ENCODE data around the gene DLX3.

Gene DLX3

GRCh38 chr17:49972486-49973270 is 22.3 kb downstream of the DLX3 start:
- DNase-seq (ENCODE audit: low read depth): no peak

GRCh38 chr17:49971848-49972485 is 23.1 kb downstream of the DLX3 start:
- no peak for DNase-seq (ENCODE audit: low read depth)

- DNase-seq (ENCODE audit: low read depth): no peak
Observed at GRCh38 chr17:49971199-49971847, 23.7 kb downstream of the DLX3 start.

GRCh38 chr17:49970498-49970897 is 24.5 kb downstream of the DLX3 start:
- no peak for DNase-seq (ENCODE audit: low read depth)

- no peak for DNase-seq (ENCODE audit: low read depth)
Observed at GRCh38 chr17:49969795-49970389, 25.1 kb downstream of the DLX3 start.

DNA sequence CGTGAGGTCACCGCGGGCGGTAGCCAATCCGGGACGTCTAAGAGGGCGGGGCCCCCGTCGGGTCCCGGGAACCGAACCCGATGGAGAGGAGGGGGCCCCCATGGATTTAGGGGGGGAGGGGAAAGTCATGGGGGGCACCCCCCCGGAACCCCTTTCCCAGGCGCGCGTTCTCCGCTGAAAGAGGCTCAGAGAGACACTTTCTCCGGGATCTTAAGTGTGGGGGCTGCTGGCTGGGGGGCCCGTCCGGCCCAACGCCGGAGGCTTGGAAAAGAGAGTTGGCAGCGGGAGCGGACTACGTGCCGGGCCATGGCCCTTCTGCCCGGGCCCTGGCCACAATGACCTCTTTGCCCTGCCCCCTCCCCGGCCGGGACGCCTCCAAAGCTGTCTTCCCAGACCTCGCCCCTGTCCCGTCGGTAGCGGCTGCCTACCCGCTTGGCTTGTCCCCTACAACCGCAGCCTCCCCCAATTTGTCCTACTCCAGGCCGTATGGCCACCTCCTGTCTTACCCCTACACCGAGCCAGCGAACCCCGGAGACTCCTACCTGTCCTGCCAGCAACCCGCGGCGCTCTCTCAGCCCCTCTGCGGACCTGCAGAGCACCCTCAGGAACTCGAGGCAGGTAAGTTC is 25.8 kb downstream of the DLX3 start, which contains the start of gene DLX4:
TSS of gene DLX4 (plus strand) at position 57 of the 626 bp plus-strand sequence. CDS start at position 336, 279 bp downstream.
- DNase-seq (ENCODE audit: low read depth): no peak

DNA sequence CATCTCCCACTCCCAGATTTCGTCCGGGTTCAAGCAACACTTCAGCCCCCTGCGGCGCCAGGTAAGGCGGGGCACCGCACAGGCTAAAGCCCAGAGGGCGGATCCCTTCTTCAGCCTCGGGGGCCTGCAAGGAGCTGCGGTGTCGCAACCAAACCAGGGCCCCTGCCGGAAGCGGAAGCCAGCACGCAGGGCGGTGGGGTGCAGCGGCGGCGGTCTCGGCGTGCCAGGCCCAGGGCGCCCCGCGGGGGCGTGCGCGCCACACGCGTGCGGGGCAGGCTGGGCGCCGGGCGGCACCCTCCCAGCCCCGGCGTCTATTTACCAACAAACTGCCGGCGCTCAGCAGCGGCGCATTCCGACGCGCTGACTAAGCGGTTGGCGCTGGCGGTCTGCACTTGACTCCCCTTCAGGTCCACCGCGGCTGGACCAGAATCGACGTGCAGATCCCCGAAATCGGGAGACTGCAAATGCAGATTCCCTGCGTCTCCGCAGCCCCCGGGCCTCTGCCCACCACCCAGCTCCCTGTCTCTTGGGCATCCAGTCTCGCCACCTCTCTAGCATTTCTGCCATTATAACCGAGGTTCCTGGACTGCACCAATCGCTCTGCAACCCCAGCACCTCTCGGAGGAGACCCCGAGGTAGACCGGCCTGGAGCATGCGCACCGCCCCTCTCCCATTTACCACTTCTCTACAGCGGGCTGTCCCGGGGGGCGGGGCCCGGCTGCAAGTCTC is 26.5 kb downstream of the DLX3 start:
- DNase-seq (ENCODE audit: low read depth): peak; percentile 51

DNA sequence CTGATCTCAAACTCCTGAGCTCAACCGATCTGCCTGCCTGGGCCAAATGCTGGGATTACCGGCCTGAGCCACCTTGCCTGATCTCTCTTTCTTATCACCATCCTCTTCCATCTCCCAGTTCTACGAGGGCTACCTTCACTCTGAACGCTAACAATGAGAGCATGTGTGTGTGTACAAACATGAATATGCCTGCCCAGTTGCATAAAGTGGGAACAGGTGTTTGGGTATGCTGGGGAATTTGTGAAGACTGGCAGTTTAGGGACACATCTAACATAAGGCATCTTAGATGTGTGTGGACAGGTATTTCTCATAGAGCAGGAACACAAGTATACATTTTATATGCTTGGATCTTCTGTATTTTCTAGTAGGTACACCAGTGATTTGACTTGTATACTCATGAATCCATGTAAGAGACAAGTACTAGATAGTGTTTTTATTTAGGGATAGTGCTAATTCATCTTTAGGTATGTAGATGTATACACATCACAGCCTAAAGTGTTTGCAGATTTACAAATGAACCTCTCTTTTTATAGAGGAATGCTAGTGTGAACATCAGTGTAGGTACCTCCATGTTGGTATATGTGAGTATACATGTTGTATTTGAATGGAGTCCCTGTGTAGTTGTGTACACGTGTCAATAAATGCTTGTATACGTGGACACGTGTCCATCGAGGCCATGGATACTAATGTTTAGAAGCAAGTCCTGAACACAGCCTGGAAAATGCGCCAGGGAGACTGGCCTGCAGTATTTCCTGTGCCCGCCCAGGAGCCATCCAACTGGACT is 27.2 kb downstream of the DLX3 start:
- DNase-seq (ENCODE audit: low read depth): no peak

DNA sequence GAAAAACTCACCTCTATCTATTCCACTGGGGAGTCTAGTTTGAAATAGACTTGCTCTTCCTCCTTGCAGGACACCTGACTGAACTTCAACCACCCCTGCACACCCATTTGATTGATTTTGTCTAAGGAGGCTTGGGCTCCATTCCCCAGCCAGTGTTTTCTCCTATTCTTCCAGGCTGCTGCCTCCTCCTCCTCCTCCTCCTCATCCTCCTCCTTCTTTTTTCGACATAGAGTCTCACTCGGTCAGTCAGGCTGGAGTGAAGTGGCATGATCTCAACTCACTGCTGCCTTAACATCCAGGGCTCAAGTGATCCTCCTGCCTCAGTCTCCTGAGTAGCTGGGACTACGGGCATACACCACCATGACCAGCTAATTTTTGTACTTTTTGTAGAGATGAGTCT is 27.8 kb downstream of the DLX3 start:
- DNase-seq (ENCODE audit: low read depth): no peak

- DNase-seq (ENCODE audit: low read depth): no peak
Observed at GRCh38 chr17:49966767-49967166, 28.3 kb downstream of the DLX3 start.

DNA sequence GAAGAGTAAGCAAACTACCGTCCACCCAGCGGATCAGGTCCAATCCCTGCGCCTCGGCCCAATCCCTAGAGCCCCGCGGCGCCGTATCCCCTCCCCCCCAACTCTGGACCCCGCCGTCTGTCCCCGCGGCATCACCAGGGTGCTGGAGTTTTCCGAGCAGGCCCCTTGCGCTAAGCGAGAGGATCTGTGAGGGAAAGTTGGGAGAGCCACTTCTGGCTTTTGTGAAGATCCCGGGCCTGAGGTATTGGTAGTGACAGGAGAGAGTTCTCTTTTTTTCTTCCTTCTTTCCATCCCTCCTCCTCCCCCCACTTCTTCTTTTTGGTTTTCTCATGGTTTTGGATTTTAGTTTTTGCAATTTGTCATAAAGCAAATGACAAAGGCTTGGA is 29.5 kb downstream of the DLX3 start:
- no peak for DNase-seq (ENCODE audit: low read depth)

GRCh38 chr17:49964769-49965523 is 30.1 kb downstream of the DLX3 start:
- no peak for DNase-seq (ENCODE audit: low read depth)

- no peak for DNase-seq (ENCODE audit: low read depth)
Observed at GRCh38 chr17:49964303-49964768, 30.7 kb downstream of the DLX3 start.

DNA sequence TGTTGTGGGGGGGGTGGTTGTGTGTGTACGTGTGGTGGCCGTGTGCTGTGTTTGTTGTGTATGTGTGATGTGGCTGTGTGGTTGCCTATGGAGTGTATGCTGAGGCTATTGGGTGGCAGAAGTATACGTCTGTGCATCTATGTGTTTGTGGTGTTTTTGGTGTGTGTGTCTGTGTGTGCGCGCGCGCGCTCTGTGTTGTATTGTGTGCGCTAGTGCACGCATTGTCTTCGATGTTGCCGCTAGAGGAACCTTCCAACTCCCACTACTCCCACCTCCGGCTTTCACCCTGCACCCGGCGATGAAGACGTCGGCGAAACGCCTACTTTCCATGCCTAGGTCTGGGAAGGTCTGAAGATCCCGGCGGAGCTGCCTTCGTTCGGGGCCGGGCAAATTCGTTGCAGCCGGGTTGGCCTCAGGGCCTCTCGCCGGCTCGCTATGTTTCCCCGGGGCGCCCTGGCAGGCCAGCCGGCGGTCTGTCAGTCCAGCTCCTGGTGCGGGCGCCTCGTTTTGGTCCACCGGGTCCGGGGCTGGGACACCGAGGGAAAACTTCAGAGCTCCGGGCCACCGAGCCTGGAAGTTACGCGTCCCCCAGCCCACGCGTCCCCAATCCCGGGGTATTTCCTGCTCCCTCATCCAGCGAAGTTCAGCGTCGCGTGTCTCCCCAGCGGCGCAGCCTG is 31.3 kb downstream of the DLX3 start:
- DNase-seq (ENCODE audit: low read depth): no peak

GRCh38 chr17:49963309-49963625 is 31.8 kb downstream of the DLX3 start:
- DNase-seq (ENCODE audit: low read depth): no peak

DNA sequence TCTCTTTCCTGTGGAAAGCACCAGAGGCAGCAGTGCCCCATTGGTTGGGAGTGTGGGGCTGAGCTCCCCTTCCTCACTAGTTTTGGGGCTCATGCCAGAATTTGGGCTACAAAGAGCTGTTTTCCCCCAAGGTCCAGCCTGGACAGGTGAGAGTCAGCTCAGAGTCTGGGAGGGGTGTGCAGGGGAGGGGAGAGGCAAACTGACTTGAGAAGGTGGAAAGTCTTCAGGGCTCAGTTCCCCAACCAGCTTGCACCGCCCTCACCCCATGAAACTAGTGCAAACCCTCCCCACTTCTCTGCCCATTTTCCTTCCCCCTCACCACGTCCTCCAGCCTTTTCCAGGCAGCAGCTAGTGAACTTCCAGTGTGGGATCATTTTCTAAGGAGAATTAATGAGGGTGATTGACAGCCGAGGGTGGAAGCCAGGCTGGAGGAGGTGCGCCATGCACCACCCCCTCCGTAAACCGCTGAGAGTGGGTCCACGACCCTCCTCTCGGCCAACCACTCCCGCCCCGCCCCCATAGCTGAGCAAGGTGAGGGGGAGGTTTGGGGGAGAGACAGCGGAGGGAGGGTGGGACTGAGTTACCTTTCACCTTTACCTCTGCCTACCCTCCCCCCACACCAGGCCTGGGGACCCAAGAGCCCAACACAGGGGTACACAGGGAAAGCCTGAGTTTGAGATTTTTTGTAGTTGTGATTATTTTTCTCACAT is 32.3 kb downstream of the DLX3 start:
- no peak for DNase-seq (ENCODE audit: low read depth)

DNA sequence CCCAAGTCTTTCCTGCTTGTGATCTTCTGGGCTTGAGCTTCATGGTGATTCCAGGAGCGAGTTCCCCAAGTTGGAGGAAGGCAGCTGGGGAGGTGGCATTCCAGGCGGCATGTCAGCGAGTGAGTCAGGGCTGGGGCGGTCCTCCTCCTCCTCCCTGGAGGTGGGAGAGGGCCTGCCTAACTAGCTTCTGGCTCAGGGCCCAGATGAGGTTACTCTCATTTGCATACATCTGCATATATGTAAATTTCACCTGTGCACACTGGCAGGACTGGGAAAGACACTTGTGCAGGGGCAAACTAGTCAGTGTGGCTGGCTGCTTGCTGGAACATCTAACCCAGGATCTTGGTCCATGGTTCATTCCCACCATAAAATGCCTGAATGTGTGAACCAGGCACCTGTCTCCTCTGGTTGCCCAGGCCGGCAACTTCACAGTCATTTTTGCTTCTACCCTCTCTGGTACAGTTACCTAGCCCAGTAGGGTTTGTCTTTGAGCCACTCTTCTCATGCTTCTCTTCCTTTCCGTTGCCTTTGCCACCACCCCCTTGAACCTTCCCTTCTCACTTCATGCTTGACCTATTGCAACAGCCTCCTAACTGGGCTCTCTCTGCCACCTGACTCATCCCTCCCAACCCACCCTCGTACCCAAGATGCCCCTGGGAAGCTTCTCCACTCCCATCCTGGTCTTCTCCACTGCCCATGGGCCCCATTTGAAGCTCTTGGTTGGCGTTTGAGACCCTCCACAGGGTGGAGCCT is 35.7 kb downstream of the DLX3 start:
- DNase-seq (ENCODE audit: low read depth): no peak

DNA sequence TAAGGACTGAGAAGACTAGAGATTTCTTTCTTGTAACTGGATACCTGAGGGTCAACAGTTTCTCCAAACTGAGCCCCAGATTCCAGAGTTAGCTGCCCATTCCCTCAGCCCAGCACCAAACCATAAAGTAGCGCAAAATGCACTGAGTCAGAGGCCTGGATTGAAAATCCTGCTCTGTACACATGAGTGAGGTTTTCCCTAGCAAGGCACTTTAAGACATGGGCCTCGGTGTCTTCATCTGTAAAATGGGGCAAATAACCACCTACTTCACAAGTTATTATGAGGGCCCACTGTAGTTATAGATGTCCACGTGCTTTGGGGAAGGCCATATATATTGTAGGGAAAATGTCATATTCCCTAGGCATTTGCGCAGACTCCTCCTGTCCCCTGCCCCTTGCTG is 36.3 kb downstream of the DLX3 start:
- DNase-seq (ENCODE audit: low read depth): no peak

Measured in T follicular helper cell (primary cell).